GM23338 (cell line): ENCODE measurements around the gene ZNF20.
A peak's percentile ranks its signal among the peaks of the same experiment; 100 is the strongest.

Experiments
- CREB1 ChIP-seq: fragments of 250-450 bp; sonication (Bioruptor Pico); IDR thresholded peaks from 2 replicates; pipeline ENCODE4 v1.5.0; 2020; ENCODE audit warnings: low read depth, mild to moderate bottlenecking, moderate library complexity
- EZH2 ChIP-seq: fragments of 200-600 bp; sonication (generic); IDR thresholded peaks from one replicate; pipeline ENCODE4 v1.8.0; 2017; ENCODE audit warnings: antibody characterized with exemption, mild to moderate bottlenecking, low read depth; ENCODE audit not compliant: unreplicated experiment
- EZH2phosphoT487 ChIP-seq: fragments of 200-600 bp; sonication (generic); IDR thresholded peaks from one replicate; pipeline ENCODE4 v1.8.1; 2018; ENCODE audit warnings: antibody characterized with exemption; ENCODE audit not compliant: unreplicated experiment
- JUNB ChIP-seq: IDR thresholded peaks from one replicate; pipeline ENCODE4 v1.6.1; 2016; ENCODE audit warnings: antibody characterized with exemption; ENCODE audit not compliant: unreplicated experiment
- NANOG ChIP-seq: IDR thresholded peaks from 2 replicates; pipeline ENCODE4 v1.6.1; 2016; ENCODE audit warnings: antibody characterized with exemption, borderline replicate concordance
- POLR2AphosphoS5 ChIP-seq: IDR thresholded peaks from 2 replicates; pipeline ENCODE4 v1.6.1; 2016; ENCODE audit warnings: antibody characterized with exemption, low read depth
- STAT1 ChIP-seq: IDR thresholded peaks from one replicate; pipeline ENCODE4 v1.6.1; 2016; ENCODE audit warnings: antibody characterized with exemption; ENCODE audit not compliant: unreplicated experiment
- ZNF114 ChIP-seq: fragments of 250-450 bp; sonication (Bioruptor Pico); IDR thresholded peaks from 2 replicates; pipeline ENCODE4 v1.5.0; 2020; ENCODE audit warnings: mild to moderate bottlenecking, moderate library complexity
- ZNF331 ChIP-seq: fragments of 250-450 bp; sonication (Bioruptor Pico); IDR thresholded peaks from 2 replicates; pipeline ENCODE4 v1.5.0; 2020; ENCODE audit warnings: low read depth, mild to moderate bottlenecking, moderate library complexity
- TF ChIP-seq, protein P1 (sequence below), 2 experiments: fragments of 200-600 bp in 1 of 2; sonication (generic) in 1 of 2; conservative IDR thresholded peaks; 2 replicates each; pipeline versions ENCODE4 v1.5.1 to v1.6.1; 2016 to 2017; ENCODE audit warnings: antibody characterized with exemption in 2 of 2, low read depth in 2 of 2, mild to moderate bottlenecking in 2 of 2, moderate library complexity in 1 of 2
- TF ChIP-seq, protein P2 (sequence below): IDR thresholded peaks from 2 replicates; pipeline ENCODE4 v1.6.1; 2016; ENCODE audit warnings: antibody characterized with exemption
- TF ChIP-seq, protein P3 (sequence below): IDR thresholded peaks from one replicate; pipeline ENCODE4 v1.6.1; 2018; ENCODE audit warnings: antibody characterized with exemption; ENCODE audit not compliant: unreplicated experiment
- TF ChIP-seq, protein P4 (sequence below): fragments of 250-450 bp; sonication (Bioruptor Pico); IDR thresholded peaks from 2 replicates; pipeline ENCODE4 v1.5.0; 2020; ENCODE audit warnings: mild to moderate bottlenecking, moderate library complexity

DNA sequence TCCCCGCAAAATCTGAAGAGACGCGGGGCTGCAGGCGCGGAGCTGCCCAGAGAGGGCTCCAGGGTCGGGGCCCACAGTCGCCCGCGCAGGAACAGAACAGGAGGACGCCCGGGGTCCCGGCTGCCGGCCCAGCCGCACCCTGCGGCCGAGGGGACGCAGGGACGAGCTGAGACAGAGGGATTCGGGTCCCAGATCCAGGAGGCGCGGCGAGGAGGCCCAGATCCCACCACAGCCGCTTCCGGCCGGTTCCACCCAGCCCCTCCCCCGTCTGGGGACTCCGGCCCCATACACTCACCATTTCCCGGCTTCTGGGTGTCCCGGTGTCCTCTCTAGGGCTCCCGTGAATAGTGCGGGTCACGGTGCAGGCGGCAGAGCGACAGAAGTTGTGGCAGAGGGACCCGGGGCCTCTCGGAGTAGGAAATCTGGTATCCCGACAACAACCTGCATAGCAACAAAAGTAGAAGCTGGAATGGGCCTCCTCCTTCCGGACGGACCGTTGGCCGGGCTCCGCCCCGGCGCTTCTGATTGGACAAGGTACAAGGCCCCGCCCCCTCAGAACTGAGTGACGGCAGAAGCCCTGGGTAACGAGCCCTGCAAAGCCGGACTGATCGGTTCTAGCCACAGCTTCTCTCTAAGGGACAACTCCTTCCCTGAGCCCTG, at the start of gene ZNF20:
- TF ChIP-seq POLR2AphosphoS5 (peak; percentile 82), EZH2 (no peak), JUNB (no peak), ZNF114 (CRISPR knock-in tag) (no peak), NANOG (no peak), EZH2phosphoT487 (no peak), CREB1 (CRISPR knock-in tag) (no peak), ZNF331 (no peak), STAT1 (no peak)
- TF ChIP-seq, protein P1, sequence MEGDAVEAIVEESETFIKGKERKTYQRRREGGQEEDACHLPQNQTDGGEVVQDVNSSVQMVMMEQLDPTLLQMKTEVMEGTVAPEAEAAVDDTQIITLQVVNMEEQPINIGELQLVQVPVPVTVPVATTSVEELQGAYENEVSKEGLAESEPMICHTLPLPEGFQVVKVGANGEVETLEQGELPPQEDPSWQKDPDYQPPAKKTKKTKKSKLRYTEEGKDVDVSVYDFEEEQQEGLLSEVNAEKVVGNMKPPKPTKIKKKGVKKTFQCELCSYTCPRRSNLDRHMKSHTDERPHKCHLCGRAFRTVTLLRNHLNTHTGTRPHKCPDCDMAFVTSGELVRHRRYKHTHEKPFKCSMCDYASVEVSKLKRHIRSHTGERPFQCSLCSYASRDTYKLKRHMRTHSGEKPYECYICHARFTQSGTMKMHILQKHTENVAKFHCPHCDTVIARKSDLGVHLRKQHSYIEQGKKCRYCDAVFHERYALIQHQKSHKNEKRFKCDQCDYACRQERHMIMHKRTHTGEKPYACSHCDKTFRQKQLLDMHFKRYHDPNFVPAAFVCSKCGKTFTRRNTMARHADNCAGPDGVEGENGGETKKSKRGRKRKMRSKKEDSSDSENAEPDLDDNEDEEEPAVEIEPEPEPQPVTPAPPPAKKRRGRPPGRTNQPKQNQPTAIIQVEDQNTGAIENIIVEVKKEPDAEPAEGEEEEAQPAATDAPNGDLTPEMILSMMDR (conservative IDR thresholded peaks at IDR 0.05; ENCODE audit: low read depth in 2 of 2), result no peak
- TF ChIP-seq, protein P2, sequence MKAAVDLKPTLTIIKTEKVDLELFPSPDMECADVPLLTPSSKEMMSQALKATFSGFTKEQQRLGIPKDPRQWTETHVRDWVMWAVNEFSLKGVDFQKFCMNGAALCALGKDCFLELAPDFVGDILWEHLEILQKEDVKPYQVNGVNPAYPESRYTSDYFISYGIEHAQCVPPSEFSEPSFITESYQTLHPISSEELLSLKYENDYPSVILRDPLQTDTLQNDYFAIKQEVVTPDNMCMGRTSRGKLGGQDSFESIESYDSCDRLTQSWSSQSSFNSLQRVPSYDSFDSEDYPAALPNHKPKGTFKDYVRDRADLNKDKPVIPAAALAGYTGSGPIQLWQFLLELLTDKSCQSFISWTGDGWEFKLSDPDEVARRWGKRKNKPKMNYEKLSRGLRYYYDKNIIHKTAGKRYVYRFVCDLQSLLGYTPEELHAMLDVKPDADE, result no peak
- TF ChIP-seq, protein P3, sequence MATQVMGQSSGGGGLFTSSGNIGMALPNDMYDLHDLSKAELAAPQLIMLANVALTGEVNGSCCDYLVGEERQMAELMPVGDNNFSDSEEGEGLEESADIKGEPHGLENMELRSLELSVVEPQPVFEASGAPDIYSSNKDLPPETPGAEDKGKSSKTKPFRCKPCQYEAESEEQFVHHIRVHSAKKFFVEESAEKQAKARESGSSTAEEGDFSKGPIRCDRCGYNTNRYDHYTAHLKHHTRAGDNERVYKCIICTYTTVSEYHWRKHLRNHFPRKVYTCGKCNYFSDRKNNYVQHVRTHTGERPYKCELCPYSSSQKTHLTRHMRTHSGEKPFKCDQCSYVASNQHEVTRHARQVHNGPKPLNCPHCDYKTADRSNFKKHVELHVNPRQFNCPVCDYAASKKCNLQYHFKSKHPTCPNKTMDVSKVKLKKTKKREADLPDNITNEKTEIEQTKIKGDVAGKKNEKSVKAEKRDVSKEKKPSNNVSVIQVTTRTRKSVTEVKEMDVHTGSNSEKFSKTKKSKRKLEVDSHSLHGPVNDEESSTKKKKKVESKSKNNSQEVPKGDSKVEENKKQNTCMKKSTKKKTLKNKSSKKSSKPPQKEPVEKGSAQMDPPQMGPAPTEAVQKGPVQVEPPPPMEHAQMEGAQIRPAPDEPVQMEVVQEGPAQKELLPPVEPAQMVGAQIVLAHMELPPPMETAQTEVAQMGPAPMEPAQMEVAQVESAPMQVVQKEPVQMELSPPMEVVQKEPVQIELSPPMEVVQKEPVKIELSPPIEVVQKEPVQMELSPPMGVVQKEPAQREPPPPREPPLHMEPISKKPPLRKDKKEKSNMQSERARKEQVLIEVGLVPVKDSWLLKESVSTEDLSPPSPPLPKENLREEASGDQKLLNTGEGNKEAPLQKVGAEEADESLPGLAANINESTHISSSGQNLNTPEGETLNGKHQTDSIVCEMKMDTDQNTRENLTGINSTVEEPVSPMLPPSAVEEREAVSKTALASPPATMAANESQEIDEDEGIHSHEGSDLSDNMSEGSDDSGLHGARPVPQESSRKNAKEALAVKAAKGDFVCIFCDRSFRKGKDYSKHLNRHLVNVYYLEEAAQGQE, result no peak
- TF ChIP-seq, protein P4, sequence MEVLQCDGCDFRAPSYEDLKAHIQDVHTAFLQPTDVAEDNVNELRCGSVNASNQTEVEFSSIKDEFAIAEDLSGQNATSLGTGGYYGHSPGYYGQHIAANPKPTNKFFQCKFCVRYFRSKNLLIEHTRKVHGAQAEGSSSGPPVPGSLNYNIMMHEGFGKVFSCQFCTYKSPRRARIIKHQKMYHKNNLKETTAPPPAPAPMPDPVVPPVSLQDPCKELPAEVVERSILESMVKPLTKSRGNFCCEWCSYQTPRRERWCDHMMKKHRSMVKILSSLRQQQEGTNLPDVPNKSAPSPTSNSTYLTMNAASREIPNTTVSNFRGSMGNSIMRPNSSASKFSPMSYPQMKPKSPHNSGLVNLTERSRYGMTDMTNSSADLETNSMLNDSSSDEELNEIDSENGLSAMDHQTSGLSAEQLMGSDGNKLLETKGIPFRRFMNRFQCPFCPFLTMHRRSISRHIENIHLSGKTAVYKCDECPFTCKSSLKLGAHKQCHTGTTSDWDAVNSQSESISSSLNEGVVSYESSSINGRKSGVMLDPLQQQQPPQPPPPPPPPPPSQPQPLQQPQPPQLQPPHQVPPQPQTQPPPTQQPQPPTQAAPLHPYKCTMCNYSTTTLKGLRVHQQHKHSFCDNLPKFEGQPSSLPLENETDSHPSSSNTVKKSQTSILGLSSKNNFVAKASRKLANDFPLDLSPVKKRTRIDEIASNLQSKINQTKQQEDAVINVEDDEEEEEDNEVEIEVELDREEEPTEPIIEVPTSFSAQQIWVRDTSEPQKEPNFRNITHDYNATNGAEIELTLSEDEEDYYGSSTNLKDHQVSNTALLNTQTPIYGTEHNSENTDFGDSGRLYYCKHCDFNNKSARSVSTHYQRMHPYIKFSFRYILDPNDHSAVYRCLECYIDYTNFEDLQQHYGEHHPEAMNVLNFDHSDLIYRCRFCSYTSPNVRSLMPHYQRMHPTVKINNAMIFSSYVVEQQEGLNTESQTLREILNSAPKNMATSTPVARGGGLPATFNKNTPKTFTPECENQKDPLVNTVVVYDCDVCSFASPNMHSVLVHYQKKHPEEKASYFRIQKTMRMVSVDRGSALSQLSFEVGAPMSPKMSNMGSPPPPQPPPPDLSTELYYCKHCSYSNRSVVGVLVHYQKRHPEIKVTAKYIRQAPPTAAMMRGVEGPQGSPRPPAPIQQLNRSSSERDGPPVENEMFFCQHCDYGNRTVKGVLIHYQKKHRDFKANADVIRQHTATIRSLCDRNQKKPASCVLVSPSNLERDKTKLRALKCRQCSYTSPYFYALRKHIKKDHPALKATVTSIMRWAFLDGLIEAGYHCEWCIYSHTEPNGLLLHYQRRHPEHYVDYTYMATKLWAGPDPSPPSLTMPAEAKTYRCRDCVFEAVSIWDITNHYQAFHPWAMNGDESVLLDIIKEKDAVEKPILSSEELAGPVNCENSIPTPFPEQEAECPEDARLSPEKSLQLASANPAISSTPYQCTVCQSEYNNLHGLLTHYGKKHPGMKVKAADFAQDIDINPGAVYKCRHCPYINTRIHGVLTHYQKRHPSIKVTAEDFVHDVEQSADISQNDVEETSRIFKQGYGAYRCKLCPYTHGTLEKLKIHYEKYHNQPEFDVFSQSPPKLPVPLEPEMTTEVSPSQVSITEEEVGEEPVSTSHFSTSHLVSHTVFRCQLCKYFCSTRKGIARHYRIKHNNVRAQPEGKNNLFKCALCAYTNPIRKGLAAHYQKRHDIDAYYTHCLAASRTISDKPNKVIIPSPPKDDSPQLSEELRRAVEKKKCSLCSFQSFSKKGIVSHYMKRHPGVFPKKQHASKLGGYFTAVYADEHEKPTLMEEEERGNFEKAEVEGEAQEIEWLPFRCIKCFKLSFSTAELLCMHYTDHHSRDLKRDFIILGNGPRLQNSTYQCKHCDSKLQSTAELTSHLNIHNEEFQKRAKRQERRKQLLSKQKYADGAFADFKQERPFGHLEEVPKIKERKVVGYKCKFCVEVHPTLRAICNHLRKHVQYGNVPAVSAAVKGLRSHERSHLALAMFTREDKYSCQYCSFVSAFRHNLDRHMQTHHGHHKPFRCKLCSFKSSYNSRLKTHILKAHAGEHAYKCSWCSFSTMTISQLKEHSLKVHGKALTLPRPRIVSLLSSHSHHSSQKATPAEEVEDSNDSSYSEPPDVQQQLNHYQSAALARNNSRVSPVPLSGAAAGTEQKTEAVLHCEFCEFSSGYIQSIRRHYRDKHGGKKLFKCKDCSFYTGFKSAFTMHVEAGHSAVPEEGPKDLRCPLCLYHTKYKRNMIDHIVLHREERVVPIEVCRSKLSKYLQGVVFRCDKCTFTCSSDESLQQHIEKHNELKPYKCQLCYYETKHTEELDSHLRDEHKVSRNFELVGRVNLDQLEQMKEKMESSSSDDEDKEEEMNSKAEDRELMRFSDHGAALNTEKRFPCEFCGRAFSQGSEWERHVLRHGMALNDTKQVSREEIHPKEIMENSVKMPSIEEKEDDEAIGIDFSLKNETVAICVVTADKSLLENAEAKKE (CRISPR knock-in tag), result no peak
